Sciatic nerve (tissue), 2 donors: ENCODE results near the gene CNTN1. TPM values are rescaled to one million over a fixed set of nuclear protein-coding genes. Genes with fewer than 3 reads are reported as not detected.
"Not testable (repeated sequence)": the region's sequence is repeated elsewhere in the genome, so short reads cannot be mapped to it uniquely, and the experiment has no call there.

Source experiments
- ATAC-seq: fragments of 200-7000 bp; cut with Tn5 transposase; one replicate; pipeline ENCODE4 v1.9.1; 2020; ENCODE audit warnings: mild to moderate bottlenecking, moderate library complexity
- DNase-seq: peaks from one replicate; pipeline ENCODE4 v3.0.0-alpha.2; 2020; ENCODE audit warnings: low spot score
- intact Hi-C: fragments of 100-400 bp; cut with DNase I; formaldehyde crosslinking; loops from one replicate; pipeline ENCODE4 v1.14.2; 2022
- total RNA-seq: library from RNA; stranded (reverse); fragmentation: NEBNext Ultra II Directional; extraction: Animal tissue kit (Norgen Biotek cat#: 25700); gene quantifications from one replicate; pipeline ENCODE4 v1.2.1, GENCODE V29; 2021
- donor health status: DM: no; HTN: no; CAD: no.
- donor health status: DM: no; HTN: no; CAD: no.

CNTN1 gene
- total RNA-seq, 1 donor from 2014 or later: 83.8 TPM

GRCh38 chr12:41061192-41061591 lies 369.0 kb downstream of the CNTN1 start:
- DNase-seq: no peak
- intact Hi-C loops: no loop called here
- peak; percentile 46 for ATAC-seq

GRCh38 chr12:41064411-41064810 lies 372.2 kb downstream of the CNTN1 start:
- intact Hi-C loops: no loop called here
- DNase-seq: no peak
- ATAC-seq: no peak

- no peak for DNase-seq
- ATAC-seq: no peak
- intact Hi-C loops: no loop called here
Measured at GRCh38 chr12:41067941-41068645, 375.9 kb downstream of the CNTN1 start.

DNA sequence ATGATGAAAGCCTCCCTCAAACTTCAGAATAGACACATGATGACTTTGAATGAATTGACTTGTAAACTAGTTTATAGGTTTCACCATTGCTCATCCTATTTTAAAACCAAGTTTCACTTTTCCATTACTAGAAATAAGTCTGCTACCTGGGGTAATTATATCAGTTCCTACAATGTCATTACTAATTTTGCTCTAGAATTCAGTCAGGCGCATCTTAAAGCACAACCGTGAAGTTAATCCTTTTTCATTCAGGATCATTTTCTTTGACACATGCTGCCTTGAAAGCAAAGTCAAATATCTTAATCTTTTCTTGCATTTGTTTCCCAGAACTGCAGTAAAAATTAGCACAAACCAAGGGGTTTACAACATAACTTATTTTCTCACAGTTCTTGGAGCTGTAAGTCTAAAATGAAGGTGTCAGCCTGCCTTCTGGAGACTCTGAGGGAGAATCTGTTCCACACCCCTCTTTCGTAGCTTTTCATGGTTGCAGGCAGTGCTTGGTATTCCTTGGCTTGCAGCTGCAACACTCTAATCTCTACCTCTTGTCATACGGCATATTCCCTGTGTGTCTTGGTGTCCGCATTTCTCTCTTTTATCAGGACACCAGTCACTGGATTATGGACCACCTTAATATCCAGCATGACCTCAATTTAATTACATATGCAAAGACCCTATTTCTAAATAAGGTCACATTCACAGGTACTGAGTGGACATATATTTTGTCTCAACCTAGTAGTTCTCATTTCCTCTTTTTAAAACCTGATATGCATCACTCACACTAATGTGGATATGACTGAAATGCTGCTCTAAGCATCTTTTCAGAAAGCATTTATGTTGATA lies 381.6 kb downstream of the CNTN1 start:
- intact Hi-C loops: no loop called here
- DNase-seq: no peak
- no peak for ATAC-seq

DNA sequence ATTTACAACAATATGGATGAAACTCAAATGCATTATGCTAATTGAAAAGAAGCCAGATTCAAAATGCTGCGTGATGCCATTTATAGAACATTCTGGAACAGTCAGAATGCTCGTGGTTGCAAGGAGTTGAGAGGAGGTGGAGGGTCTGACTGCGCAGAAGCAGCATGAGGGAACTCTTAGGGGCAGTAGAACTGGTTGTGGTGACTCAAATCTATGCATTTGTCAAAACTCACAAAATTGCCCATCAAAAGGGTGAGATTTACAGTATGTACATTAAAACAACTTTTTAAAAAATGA lies 382.2 kb downstream of the CNTN1 start:
- ATAC-seq (no peak), DNase-seq (no peak)
- intact Hi-C loops: no loop called here

DNA sequence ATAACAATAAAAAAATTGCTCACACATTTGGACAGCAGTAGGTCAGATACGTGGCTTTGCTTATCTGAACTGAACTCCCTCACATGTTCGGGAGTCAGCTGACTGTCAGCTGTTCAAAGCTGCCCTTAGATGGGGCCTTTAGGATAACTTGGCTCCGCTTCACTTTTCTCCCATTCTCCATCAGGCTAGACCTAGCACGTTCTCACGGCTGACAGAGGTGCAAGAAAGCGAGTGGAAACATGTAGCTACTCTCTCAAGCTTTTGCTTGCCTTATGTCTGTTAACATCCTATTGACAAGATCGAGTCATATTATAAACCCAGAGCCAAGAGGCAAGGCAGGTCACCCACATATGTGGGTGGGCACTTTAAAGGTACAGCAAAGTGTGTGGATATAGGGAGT lies 383.9 kb downstream of the CNTN1 start:
- intact Hi-C loops: no loop called here
- DNase-seq (no peak), ATAC-seq (no peak)

DNA sequence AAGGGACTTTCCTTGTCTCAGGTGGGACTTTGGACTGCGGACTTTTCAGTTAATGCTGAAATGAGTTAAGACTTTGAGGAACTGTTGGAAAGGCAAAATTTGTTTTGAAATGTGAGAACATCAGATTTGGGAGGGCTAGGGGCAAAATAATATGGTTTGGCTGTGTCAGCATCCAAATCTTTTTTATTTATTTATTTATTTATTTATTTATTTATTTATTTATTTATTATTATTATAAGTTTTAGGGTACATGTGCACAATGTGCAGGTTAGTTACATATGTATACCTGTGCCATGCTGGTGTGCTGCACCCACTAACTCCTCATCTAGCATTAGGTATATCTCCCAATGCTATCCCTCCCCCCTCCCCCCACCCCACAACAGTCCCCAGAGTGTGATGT lies 389.0 kb downstream of the CNTN1 start:
- intact Hi-C loops, DNase-seq, ATAC-seq: not testable (repeated sequence)

- ATAC-seq (no peak), DNase-seq (no peak)
- intact Hi-C loops: no loop called here
Measured at GRCh38 chr12:41089438-41089837, 397.2 kb downstream of the CNTN1 start.

DNA sequence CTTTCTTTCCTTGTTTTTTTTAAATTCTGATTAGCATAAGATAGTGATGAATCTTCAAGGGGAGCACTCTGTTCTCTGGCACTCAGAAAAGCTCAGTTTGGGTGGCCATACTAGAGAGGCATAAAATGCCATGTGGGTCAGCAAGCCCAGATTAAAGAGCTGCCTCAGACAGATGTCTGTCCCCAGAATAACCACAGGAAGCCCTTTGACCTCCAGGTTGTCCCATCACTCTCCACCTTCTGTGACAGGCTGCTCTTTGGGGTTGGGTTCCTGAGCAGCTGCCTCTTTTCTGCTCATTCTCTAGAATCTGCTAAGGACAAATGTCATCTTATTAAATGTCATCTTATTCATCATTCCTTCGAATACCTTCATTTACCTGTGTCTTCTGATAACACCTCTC lies 399.9 kb downstream of the CNTN1 start:
- intact Hi-C loops: no loop called here
- no peak for ATAC-seq
- no peak for DNase-seq

DNA sequence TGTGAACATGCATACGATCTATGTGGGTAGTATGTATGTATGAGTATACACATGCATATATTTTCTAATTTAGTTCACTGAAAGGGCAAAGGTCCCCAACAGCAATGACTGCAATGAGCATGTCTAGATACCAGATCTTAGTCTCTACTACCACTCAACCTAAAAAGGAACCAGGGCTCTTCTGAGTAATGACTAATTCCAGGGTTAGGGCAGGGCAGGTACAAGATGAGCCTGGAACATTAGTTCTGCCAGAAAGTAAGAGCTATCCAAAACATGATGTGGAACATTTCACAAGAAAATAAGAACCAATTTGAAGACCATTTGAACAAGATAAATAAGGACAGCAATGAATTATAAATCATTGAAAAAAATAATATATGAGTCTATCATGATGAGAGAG lies 404.6 kb downstream of the CNTN1 start:
- DNase-seq: no peak
- ATAC-seq: peak; percentile 96
- intact Hi-C loops: no loop called here

- ATAC-seq (no peak), DNase-seq (no peak)
- intact Hi-C loops: no loop called here
Measured at GRCh38 chr12:41100572-41100971, 408.3 kb downstream of the CNTN1 start.

GRCh38 chr12:41101806-41102205 lies 409.6 kb downstream of the CNTN1 start:
- ATAC-seq (no peak), DNase-seq (no peak)
- intact Hi-C loops: no loop called here

DNA sequence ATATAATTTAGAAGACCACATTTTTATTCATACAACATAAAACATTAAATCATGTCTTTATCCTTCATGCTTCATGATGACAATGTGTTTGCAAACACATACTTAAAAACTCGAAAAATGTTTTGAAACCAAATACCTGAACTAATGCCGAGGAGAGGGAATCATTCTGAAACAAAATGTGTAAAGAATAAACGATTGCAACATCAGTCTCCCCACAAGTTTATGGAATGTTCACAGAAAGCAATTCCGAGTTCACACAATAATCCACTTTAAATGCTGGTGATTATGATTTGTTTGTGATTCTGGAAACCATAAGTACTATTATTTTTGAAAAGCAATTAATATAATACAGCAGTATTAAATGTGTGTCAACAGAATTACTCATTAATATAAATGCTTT lies 411.4 kb downstream of the CNTN1 start:
- ATAC-seq (peak; percentile 68), DNase-seq (no peak)
- intact Hi-C loops: no loop called here

GRCh38 chr12:41106315-41106714 lies 414.1 kb downstream of the CNTN1 start:
- ATAC-seq (no peak), DNase-seq (no peak)
- intact Hi-C loops: no loop called here

- peak; percentile 82 for ATAC-seq
- no peak for DNase-seq
- intact Hi-C loops: no loop called here
Measured at GRCh38 chr12:41108032-41108431, 415.8 kb downstream of the CNTN1 start.

DNA sequence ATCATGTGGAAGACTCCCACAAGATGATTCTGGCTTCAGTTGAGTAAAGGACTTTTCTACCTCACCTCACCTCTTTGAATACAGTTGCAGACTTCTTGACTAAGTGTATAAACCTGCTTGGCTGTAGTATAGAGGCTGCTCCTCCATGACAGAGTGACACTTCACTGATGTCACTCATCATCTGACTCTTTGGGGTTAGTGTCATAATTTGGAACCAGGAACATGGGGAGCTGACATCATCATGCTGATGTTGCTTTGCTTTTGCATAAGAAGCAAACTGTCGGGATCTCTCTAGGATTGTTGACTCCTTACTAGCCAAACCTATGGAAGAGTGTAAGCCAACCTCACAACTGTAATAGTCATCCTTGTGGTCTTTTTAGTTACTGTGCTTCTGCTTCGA lies 420.7 kb downstream of the CNTN1 start:
- ATAC-seq: no peak
- intact Hi-C loops: no loop called here
- DNase-seq: no peak

- ATAC-seq (no peak), DNase-seq (no peak)
- intact Hi-C loops: no loop called here
Measured at GRCh38 chr12:41120211-41120610, 428.0 kb downstream of the CNTN1 start.

GRCh38 chr12:41121374-41121773 lies 429.1 kb downstream of the CNTN1 start:
- ATAC-seq (no peak), DNase-seq (no peak)
- intact Hi-C loops: no loop called here
